ENCODE results near the gene SH3RF3.

DNA sequence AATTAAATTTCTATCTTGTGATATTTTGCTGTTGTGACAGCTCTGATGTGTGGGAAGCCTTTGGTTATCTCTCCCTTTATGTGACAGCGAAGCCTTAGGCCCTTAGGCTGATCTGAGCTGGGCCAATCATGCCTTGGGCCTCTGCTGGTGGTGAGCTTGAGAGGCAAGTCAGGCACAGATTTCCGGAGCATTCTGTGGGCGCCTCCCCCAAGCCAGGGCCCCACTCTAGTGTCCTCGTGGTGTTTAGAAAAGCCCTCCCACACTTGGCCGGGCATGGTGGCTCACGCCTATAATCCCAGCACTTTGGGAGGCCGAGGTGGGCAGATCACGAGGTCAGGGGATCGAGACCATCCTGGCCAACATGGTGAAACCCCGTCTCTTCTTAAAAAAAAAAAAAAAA is 239.8 kb downstream of the SH3RF3 start:
- no peak for TF ChIP-seq POLR2A (IDR thresholded peaks at IDR 0.05; ENCODE audit: low read depth, low read length)
- TF ChIP-seq, protein P1, sequence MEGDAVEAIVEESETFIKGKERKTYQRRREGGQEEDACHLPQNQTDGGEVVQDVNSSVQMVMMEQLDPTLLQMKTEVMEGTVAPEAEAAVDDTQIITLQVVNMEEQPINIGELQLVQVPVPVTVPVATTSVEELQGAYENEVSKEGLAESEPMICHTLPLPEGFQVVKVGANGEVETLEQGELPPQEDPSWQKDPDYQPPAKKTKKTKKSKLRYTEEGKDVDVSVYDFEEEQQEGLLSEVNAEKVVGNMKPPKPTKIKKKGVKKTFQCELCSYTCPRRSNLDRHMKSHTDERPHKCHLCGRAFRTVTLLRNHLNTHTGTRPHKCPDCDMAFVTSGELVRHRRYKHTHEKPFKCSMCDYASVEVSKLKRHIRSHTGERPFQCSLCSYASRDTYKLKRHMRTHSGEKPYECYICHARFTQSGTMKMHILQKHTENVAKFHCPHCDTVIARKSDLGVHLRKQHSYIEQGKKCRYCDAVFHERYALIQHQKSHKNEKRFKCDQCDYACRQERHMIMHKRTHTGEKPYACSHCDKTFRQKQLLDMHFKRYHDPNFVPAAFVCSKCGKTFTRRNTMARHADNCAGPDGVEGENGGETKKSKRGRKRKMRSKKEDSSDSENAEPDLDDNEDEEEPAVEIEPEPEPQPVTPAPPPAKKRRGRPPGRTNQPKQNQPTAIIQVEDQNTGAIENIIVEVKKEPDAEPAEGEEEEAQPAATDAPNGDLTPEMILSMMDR (IDR thresholded peaks at IDR 0.05 in 2 of 3, conservative IDR thresholded peaks at IDR 0.05 in 1 of 3; ENCODE audit: control insufficient read depth in 2 of 3, extremely low read depth in 1 of 3, insufficient read depth in 1 of 3, low read depth in 3 of 3, low read length in 3 of 3): no peak
- TF ChIP-seq, protein P2, sequence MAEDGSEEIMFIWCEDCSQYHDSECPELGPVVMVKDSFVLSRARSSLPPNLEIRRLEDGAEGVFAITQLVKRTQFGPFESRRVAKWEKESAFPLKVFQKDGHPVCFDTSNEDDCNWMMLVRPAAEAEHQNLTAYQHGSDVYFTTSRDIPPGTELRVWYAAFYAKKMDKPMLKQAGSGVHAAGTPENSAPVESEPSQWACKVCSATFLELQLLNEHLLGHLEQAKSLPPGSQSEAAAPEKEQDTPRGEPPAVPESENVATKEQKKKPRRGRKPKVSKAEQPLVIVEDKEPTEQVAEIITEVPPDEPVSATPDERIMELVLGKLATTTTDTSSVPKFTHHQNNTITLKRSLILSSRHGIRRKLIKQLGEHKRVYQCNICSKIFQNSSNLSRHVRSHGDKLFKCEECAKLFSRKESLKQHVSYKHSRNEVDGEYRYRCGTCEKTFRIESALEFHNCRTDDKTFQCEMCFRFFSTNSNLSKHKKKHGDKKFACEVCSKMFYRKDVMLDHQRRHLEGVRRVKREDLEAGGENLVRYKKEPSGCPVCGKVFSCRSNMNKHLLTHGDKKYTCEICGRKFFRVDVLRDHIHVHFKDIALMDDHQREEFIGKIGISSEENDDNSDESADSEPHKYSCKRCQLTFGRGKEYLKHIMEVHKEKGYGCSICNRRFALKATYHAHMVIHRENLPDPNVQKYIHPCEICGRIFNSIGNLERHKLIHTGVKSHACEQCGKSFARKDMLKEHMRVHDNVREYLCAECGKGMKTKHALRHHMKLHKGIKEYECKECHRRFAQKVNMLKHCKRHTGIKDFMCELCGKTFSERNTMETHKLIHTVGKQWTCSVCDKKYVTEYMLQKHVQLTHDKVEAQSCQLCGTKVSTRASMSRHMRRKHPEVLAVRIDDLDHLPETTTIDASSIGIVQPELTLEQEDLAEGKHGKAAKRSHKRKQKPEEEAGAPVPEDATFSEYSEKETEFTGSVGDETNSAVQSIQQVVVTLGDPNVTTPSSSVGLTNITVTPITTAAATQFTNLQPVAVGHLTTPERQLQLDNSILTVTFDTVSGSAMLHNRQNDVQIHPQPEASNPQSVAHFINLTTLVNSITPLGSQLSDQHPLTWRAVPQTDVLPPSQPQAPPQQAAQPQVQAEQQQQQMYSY (CRISPR knock-in tag; IDR thresholded peaks at IDR 0.05): no peak
- TF ChIP-seq MTA3 (IDR thresholded peaks at IDR 0.05; ENCODE audit: borderline replicate concordance, low read length): no peak
- TF ChIP-seq ESRRA (IDR thresholded peaks at IDR 0.05; ENCODE audit: low read length): no peak
- TF ChIP-seq, protein P3, sequence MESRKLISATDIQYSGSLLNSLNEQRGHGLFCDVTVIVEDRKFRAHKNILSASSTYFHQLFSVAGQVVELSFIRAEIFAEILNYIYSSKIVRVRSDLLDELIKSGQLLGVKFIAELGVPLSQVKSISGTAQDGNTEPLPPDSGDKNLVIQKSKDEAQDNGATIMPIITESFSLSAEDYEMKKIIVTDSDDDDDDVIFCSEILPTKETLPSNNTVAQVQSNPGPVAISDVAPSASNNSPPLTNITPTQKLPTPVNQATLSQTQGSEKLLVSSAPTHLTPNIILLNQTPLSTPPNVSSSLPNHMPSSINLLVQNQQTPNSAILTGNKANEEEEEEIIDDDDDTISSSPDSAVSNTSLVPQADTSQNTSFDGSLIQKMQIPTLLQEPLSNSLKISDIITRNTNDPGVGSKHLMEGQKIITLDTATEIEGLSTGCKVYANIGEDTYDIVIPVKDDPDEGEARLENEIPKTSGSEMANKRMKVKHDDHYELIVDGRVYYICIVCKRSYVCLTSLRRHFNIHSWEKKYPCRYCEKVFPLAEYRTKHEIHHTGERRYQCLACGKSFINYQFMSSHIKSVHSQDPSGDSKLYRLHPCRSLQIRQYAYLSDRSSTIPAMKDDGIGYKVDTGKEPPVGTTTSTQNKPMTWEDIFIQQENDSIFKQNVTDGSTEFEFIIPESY (IDR thresholded peaks at IDR 0.05): no peak
- TF ChIP-seq, protein P4, sequence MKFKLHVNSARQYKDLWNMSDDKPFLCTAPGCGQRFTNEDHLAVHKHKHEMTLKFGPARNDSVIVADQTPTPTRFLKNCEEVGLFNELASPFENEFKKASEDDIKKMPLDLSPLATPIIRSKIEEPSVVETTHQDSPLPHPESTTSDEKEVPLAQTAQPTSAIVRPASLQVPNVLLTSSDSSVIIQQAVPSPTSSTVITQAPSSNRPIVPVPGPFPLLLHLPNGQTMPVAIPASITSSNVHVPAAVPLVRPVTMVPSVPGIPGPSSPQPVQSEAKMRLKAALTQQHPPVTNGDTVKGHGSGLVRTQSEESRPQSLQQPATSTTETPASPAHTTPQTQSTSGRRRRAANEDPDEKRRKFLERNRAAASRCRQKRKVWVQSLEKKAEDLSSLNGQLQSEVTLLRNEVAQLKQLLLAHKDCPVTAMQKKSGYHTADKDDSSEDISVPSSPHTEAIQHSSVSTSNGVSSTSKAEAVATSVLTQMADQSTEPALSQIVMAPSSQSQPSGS (IDR thresholded peaks at IDR 0.05; ENCODE audit: low read length): no peak
- TF ChIP-seq YY1 (IDR thresholded peaks at IDR 0.05; ENCODE audit: low read depth, low read length): no peak

Measured in GM12878 (cell line).